ENCODE results near the gene RPAP3. TPM values are rescaled to one million over a fixed set of nuclear protein-coding genes. Genes with fewer than 3 reads are reported as not detected.

Gene RPAP3
- total and polyA plus RNA-seq, 2 experiments from 2014 or later = 31.4 to 69.9 TPM

DNA sequence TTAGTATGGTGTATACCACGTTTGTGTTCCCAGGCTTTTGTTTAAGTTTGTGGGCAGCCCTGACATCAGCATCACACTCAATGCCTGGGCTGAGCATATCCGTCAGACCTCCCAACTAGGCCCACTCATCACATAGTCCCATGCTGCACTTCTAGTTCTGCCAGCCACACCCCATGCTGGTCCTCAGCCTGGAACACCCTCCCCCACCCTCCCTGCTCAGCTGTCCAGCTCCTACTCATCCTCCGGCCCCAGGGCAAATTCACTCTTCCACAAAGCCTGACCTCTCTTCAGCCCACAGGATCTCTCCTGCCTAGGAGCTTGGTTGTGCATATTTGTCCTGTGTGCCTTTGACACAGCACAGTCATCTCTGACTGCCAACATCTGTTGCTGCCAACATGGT lies 23.4 kb upstream of the RPAP3 start:
- ATAC-seq = no peak

More for the DNA sequence above, 23.4 kb upstream of the RPAP3 start:
- H3K27ac Mint-ChIP-seq = no peak overlapping the region
- H3K9me2 ChIP-seq (ENCODE audit: insufficient read depth) = no peaks in the 10 kb centered on the region
- H3K36me3 Mint-ChIP-seq (ENCODE audit: low read depth) = no peaks in the 10 kb centered on the region; the same call in 2 of the 3 replicates
- no peak overlapping the region for H3K4me3 Mint-ChIP-seq
- H3K4me1 Mint-ChIP-seq = peaks cover 2% of the 10 kb centered on the region
- H3K27ac ChIP-seq (ENCODE audit: low read depth) = no peak overlapping the region
- H3K4me2 ChIP-seq = no peak overlapping the region
- no peaks in the 10 kb centered on the region for H3K79me2 ChIP-seq (replicated peaks; ENCODE audit: insufficient read depth)
- 0 out of 2 replicates have a peak, but pooled peaks cover 2% of the 10 kb centered on the region for H3K4me1 ChIP-seq (ENCODE audit: insufficient read depth)
- TF ChIP-seq JUNB (IDR thresholded peaks at IDR 0.05; ENCODE audit: unreplicated experiment) (no peak), EZH2phosphoT487 (IDR thresholded peaks at IDR 0.05; ENCODE audit: unreplicated experiment) (no peak), ZNF331 (CRISPR knock-in tag; IDR thresholded peaks at IDR 0.05; ENCODE audit: low read depth) (no peak), EZH2 (IDR thresholded peaks at IDR 0.05; ENCODE audit: low read depth, unreplicated experiment) (no peak)
- TF ChIP-seq, protein P1, sequence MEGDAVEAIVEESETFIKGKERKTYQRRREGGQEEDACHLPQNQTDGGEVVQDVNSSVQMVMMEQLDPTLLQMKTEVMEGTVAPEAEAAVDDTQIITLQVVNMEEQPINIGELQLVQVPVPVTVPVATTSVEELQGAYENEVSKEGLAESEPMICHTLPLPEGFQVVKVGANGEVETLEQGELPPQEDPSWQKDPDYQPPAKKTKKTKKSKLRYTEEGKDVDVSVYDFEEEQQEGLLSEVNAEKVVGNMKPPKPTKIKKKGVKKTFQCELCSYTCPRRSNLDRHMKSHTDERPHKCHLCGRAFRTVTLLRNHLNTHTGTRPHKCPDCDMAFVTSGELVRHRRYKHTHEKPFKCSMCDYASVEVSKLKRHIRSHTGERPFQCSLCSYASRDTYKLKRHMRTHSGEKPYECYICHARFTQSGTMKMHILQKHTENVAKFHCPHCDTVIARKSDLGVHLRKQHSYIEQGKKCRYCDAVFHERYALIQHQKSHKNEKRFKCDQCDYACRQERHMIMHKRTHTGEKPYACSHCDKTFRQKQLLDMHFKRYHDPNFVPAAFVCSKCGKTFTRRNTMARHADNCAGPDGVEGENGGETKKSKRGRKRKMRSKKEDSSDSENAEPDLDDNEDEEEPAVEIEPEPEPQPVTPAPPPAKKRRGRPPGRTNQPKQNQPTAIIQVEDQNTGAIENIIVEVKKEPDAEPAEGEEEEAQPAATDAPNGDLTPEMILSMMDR (conservative IDR thresholded peaks at IDR 0.05; ENCODE audit: low read depth in 2 of 2) = no peak
- TF ChIP-seq, protein P2, sequence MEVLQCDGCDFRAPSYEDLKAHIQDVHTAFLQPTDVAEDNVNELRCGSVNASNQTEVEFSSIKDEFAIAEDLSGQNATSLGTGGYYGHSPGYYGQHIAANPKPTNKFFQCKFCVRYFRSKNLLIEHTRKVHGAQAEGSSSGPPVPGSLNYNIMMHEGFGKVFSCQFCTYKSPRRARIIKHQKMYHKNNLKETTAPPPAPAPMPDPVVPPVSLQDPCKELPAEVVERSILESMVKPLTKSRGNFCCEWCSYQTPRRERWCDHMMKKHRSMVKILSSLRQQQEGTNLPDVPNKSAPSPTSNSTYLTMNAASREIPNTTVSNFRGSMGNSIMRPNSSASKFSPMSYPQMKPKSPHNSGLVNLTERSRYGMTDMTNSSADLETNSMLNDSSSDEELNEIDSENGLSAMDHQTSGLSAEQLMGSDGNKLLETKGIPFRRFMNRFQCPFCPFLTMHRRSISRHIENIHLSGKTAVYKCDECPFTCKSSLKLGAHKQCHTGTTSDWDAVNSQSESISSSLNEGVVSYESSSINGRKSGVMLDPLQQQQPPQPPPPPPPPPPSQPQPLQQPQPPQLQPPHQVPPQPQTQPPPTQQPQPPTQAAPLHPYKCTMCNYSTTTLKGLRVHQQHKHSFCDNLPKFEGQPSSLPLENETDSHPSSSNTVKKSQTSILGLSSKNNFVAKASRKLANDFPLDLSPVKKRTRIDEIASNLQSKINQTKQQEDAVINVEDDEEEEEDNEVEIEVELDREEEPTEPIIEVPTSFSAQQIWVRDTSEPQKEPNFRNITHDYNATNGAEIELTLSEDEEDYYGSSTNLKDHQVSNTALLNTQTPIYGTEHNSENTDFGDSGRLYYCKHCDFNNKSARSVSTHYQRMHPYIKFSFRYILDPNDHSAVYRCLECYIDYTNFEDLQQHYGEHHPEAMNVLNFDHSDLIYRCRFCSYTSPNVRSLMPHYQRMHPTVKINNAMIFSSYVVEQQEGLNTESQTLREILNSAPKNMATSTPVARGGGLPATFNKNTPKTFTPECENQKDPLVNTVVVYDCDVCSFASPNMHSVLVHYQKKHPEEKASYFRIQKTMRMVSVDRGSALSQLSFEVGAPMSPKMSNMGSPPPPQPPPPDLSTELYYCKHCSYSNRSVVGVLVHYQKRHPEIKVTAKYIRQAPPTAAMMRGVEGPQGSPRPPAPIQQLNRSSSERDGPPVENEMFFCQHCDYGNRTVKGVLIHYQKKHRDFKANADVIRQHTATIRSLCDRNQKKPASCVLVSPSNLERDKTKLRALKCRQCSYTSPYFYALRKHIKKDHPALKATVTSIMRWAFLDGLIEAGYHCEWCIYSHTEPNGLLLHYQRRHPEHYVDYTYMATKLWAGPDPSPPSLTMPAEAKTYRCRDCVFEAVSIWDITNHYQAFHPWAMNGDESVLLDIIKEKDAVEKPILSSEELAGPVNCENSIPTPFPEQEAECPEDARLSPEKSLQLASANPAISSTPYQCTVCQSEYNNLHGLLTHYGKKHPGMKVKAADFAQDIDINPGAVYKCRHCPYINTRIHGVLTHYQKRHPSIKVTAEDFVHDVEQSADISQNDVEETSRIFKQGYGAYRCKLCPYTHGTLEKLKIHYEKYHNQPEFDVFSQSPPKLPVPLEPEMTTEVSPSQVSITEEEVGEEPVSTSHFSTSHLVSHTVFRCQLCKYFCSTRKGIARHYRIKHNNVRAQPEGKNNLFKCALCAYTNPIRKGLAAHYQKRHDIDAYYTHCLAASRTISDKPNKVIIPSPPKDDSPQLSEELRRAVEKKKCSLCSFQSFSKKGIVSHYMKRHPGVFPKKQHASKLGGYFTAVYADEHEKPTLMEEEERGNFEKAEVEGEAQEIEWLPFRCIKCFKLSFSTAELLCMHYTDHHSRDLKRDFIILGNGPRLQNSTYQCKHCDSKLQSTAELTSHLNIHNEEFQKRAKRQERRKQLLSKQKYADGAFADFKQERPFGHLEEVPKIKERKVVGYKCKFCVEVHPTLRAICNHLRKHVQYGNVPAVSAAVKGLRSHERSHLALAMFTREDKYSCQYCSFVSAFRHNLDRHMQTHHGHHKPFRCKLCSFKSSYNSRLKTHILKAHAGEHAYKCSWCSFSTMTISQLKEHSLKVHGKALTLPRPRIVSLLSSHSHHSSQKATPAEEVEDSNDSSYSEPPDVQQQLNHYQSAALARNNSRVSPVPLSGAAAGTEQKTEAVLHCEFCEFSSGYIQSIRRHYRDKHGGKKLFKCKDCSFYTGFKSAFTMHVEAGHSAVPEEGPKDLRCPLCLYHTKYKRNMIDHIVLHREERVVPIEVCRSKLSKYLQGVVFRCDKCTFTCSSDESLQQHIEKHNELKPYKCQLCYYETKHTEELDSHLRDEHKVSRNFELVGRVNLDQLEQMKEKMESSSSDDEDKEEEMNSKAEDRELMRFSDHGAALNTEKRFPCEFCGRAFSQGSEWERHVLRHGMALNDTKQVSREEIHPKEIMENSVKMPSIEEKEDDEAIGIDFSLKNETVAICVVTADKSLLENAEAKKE (CRISPR knock-in tag; IDR thresholded peaks at IDR 0.05) = no peak
- no peak overlapping the region for H2AFZ ChIP-seq
- no peak overlapping the region for H3K4me3 ChIP-seq
- H3K36me3 ChIP-seq (ENCODE audit: insufficient read depth) = no peaks in the 10 kb centered on the region
- no peaks in the 10 kb centered on the region for H3K27me3 ChIP-seq (ENCODE audit: insufficient read depth)
- H3F3A ChIP-seq (replicated peaks; ENCODE audit: low read depth) = no peaks in the 10 kb centered on the region
- H3K9me3 Mint-ChIP-seq = no peaks in the 10 kb centered on the region
- peaks cover 8% of the 10 kb centered on the region for H3K27me3 Mint-ChIP-seq (ENCODE audit: insufficient read depth, low read depth, poor library complexity)
- DNase-seq (ENCODE audit: low spot score) = no peak
- H4K20me1 ChIP-seq (replicated peaks; ENCODE audit: insufficient read depth) = no peaks in the 10 kb centered on the region

Measured in GM23338 (cell line).